Activated naive CD8-positive, alpha-beta T cell treated with anti-CD3 and anti-CD28 coated beads, Interleukin-2, amount 50 U/mL, for 24 hours (primary cell): ENCODE measurements around the gene DNAJC2.
"Not testable (repeated sequence)": the region's sequence is repeated elsewhere in the genome, so short reads cannot be mapped to it uniquely, and the experiment has no call there.

Experiments used
- ATAC-seq: fragments of 150-1000 bp; cut with Tn5 transposase; one replicate; pipeline ENCODE4 v1.10.0; 2021
- DNase-seq: peaks from one replicate; pipeline ENCODE4 v3.0.0; 2021
- H3K27ac Mint-ChIP-seq: one replicate; pipeline ENCODE4 v1.8.0; 2021; ENCODE audit warnings: mild to moderate bottlenecking, mixed read lengths
- H3K27me3 Mint-ChIP-seq: one replicate; pipeline ENCODE4 v1.8.0; 2021; ENCODE audit warnings: mixed read lengths
- H3K36me3 Mint-ChIP-seq: one replicate; pipeline ENCODE4 v1.8.0; 2021; ENCODE audit warnings: low read depth, mixed read lengths
- H3K4me1 Mint-ChIP-seq: one replicate; pipeline ENCODE4 v1.8.0; 2021; ENCODE audit warnings: mixed read lengths
- H3K4me3 Mint-ChIP-seq: one replicate; pipeline ENCODE4 v1.8.0; 2021; ENCODE audit warnings: mild to moderate bottlenecking, moderate library complexity, mixed read lengths
- H3K9me3 Mint-ChIP-seq: one replicate; pipeline ENCODE4 v1.8.0; 2021; ENCODE audit warnings: mixed read lengths

DNAJC2 gene

DNA sequence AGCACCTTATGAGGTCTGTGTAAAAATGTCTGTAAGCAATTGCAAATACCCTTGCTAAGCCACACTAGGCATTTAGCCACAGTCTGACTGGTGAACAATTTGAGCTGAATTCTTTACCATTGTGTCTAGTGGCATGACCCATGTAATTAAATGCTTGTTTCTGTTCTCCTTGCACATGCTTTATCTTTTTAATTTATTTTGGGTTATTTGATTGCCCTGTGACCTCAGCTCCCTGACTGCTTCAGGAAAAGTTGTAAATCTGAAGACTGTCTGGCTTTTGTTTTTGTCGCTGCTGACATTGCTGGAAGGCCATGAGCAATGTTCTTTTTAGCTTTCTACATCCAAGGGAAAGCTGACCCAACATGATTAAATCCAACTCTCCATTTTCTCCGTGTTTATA lies 78.3 kb downstream of the DNAJC2 start:
- not testable (repeated sequence) for ATAC-seq, H3K9me3 Mint-ChIP-seq, H3K4me3 Mint-ChIP-seq, H3K27ac Mint-ChIP-seq, H3K27me3 Mint-ChIP-seq, H3K36me3 Mint-ChIP-seq, DNase-seq, H3K4me1 Mint-ChIP-seq

DNA sequence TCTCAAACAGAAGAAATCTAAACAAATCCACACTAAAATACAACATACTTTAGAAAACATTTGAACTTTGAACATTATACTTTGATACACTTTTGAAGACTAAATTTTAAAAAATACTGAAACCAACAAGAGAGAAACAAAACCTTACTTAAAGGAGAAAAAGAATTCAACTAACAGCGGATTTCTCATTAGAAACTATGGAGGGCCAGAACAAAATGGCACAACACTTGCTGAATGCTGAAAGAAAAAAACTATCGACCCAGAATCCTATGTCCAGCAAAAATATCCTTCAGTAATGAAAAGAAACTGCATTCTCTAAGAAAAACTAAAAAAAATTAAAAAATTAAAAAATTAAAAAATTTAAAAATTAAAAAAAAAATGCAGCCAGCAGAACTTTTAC lies 80.5 kb downstream of the DNAJC2 start:
- not testable (repeated sequence) for H3K9me3 Mint-ChIP-seq

More for the DNA sequence above, 80.5 kb downstream of the DNAJC2 start:
- DNase-seq, ATAC-seq, H3K4me3 Mint-ChIP-seq, H3K27me3 Mint-ChIP-seq, H3K4me1 Mint-ChIP-seq, H3K27ac Mint-ChIP-seq, H3K36me3 Mint-ChIP-seq: not testable (repeated sequence)
